GM18867 (cell line): ENCODE measurements around the gene TRAPPC10.
"Not testable (repeated sequence)": the region's sequence is repeated elsewhere in the genome, so short reads cannot be mapped to it uniquely, and the experiment has no call there.

ENCODE experiments used
- ATAC-seq: cut with Tn5 transposase; IDR thresholded peaks from one replicate; pipeline ENCODE4 v1.9.1; 2021; ENCODE audit warnings: mild to moderate bottlenecking, moderate library complexity; ENCODE audit not compliant: unreplicated experiment

TRAPPC10 gene

GRCh38 chr21:44086636-44087425 lies 74.7 kb downstream of the TRAPPC10 start:
- ATAC-seq = no peak

DNA sequence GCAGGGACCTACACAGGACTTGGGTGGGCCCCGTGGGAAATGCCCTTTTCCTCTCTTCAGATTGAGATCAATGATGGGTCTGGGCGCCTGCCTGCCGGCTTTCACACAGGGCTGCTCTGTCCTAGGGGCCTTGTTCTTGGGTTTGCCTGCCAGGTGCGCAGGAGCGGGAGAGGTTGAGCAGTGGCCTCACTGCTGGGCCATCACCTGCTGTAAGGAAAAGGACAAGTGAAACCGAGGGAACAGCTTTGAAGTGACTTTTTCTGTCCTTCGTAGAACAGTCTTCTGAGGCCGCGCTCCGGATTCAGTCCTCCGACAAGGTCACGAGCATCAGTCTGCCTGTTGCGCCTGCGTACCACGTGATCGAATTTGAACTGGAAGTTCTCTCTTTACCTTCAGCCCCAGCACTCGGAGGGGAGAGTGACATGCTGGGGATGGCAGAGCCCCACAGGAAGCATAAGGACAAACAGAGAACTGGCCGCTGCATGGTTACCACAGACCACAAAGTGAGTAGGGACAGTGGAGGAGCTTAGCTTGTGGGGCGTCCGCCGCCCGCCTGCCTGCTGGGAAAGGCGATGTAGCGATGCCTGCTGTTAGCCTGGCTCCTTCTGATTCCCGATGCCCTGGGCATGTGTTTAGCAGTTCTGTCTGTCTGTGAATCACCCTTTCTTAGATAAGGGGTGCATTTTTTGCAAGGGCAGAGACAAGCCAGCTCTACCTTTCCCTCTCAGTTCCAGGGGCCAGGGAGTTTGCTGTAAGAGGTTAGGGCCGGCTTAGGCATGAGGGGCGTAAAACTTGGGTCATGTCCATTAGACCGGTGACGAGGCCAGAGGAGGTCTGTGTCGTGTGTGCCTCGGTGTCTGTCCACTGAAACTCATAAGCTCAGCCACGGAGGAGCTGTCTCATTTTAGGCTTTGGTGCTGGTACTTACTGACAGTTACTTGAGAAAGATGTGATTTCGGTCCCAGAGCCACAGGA lies 75.6 kb downstream of the TRAPPC10 start:
- no peak for ATAC-seq

DNA sequence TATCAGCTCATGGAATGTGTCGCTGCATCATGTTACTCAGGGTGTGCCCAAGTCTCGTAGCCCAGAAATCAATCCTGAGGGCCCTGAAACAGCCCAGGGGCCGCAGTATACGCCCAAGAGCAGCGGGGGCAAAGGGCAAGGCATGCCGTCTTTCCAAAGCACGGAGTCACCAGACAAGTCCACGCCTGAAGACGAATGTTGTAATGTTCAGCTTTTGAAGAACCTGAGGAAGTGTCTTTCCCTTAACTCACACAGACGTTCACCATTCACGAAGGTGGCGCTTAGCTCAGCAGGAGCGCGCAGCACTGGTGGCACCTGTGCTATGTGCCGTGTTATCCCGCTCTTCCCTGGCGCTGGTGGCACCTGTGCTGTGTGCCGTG lies 76.3 kb downstream of the TRAPPC10 start:
- no peak for ATAC-seq

DNA sequence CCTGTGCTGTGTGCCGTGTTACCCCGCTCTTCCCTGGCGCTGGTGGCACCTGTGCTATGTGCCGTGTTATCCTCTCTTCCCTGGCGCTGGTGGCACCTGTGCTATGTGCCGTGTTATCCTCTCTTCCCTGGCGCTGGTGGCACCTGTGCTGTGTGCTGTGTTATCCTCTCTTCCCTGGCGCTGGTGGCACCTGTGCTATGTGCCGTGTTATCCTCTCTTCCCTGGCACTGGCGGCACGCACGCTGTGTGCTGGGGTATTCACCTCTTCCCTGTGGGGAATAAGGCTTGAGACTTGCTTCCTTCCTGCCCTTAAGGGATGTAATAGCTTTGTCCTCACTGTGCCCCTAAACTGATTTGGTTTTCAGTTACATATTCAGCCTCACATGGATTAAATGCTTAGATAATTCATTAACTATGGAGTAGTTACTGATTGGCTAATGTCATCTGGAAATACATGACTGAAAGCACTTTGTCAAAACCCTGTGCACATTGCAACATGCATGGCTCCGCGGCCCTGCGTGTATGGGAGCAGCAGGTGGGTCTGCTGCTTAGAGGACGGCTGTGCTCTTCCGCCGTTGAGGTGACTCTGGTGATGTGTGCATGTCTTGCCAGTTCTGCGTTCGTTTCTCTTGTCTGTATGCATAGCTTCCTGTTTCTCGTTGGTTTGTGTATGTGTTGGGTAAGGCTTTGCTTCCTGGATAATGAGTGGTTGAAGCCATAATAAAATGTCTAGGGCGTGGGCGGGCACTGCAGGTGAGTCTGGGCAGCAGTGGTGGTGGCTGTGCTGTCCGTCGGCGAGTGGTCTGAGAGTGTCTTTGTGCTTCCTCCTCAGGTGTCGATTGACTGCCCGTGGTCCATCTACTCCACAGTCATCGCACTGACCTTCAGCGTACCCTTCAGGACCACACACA lies 77.1 kb downstream of the TRAPPC10 start:
- no peak for ATAC-seq

DNA sequence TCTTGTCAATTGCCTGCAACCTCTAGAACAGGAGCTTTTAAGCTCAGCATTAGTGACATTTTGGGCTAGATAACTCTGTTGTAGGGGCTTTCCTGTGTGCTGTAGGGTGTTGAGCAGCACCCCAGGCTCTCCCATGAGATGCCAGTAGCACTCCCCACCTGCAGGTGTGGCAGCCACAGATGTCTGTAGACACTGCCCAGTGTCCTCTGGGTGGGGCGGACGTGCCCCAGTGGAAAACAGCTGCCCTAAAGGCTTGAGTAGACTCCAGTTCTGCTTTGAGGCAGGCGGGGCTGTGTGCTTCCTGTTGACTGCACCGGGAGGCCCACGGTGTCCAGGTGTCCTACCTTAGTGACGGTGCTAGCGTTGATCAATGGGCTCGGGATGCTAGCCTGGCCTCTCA lies 78.2 kb downstream of the TRAPPC10 start:
- no peak for ATAC-seq

- ATAC-seq = no peak
These were observed 80.1 kb downstream of the TRAPPC10 start for GRCh38 chr21:44092211-44092610.

DNA sequence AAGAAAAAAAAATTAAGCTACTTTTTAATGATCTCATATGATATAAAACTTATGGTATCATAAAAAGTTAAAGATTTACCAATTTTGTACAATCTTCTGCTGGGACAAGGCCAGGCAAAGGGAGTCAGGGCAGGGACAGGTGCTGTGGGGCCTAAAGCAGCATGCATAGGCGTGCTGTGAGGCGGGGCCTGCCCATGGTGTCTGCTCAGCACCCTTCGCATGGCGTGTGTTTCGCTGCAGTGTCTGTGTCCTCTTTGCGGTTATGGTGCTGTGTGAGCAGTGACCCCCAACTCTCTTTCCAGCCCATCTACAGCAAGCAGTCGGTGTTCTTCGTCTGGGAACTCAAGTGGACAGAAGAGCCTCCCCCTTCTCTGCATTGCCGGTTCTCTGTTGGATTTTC lies 81.7 kb downstream of the TRAPPC10 start:
- ATAC-seq = no peak

GRCh38 chr21:44094832-44095231 lies 82.7 kb downstream of the TRAPPC10 start:
- no peak for ATAC-seq

GRCh38 chr21:44098507-44098906 lies 86.4 kb downstream of the TRAPPC10 start:
- not testable (repeated sequence) for ATAC-seq

- ATAC-seq = not testable (repeated sequence)
These were observed 86.9 kb downstream of the TRAPPC10 start for GRCh38 chr21:44098964-44099363.

GRCh38 chr21:44107026-44107501 lies 95.0 kb downstream of the TRAPPC10 start, which contains the start of gene PWP2:
Gene PWP2 (plus strand): TSS chr21:44107399. CDS start chr21:44107417, 18 bp downstream.
- peak; percentile 89 for ATAC-seq

DNA sequence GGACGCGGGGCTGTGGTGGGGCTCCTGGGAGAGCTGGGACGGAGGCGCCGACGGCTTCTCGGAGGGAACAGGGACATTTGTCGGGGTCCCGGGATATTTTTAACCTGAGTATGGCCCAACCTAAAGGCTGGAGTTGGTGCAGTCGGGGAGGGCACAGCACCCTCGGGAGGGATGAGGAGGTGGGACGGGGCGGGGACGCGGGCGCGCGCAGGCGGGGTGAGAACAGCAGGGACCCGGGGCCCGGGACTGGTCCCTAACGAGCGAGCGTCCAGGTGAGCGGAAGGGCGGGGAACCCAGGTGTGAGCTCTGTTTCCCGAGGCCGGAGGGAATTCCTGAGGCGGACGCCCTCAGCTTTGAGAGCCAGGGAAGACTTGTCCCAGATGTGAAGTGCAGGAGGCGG lies 95.5 kb downstream of the TRAPPC10 start:
- ATAC-seq = peak; percentile 11

DNA sequence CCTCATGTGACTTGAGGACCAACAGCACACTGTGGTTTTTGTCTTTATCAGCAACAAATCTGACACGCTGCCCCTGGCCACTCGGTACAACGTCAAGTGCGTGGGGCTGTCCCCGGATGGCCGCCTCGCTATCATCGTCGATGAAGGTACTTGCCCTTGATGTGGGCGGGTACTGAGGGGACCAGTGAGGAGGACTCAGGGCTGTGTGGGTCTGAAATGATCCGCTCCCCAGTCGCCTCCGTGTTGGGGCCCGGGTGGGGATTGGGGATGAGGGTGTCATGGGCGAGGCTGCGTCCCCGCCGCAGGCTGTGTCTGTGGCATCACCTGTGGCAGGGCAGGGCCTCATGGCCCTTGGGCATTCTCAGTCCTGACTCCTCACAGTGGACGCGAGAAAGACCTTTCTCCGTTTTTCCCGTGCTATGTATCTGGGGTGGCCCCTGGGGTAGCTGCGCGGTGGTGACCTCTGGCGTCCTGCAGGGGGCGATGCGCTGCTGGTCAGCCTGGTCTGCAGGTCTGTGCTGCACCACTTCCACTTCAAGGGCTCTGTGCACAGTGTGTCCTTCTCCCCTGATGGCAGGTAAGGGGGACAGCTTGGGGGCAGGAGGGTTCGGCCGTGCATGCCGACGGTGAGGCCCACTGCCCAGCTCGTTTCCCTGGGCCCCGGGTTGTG lies 101.7 kb downstream of the TRAPPC10 start:
- not testable (repeated sequence) for ATAC-seq

DNA sequence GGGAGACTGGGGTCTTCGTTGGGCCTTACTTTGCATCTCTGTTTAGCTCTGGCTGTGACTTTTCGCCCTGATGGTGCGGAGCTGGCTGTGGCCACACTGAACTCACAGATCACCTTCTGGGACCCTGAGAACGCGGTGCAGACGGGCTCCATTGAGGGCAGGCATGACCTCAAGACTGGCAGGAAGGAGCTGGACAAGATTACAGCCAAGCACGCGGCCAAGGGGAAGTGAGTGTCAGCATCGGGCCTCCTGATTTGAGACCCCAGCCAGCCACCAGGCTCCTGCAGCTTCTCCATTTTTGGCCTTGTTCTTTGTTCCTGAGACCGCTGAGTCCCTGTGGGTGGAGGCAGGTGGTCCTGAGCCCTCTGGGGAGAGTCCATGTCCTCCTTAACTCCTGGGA lies 110.0 kb downstream of the TRAPPC10 start:
- not testable (repeated sequence) for ATAC-seq

DNA sequence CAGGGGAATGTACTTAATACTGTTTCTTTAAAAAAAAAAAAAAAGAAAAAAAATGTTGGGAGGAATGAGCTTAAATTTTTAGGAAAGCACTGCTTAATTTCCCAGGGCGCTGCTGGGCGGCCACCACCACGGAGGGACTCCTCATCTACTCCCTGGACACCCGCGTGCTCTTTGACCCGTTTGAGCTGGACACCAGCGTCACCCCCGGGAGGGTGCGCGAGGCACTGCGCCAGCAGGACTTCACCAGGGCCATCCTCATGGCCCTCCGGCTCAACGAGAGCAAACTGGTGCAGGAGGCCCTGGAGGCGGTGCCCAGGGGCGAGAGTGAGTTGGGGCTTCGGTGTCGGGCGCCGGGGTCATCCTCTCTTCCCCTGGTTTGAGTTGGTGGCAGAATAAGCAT lies 115.7 kb downstream of the TRAPPC10 start:
- not testable (repeated sequence) for ATAC-seq

DNA sequence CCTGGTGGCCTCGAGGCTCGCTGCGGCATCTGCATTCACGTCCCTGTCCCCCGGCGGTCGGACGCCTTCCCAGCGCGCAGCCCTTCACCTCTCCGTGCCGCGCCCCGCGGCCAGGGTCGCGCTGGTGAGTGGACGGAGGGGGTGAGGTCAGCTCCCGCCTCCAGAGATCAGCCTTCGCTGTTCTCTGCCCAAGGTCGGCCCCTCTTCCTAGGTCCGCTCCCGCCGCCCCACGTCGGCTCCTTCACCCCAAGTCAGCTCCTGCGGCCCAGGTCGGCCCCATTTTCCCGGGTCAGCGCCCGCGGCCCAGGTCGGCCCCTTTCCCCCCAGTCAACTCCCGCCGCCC lies 121.6 kb downstream of the TRAPPC10 start:
- ATAC-seq = peak; percentile 11

DNA sequence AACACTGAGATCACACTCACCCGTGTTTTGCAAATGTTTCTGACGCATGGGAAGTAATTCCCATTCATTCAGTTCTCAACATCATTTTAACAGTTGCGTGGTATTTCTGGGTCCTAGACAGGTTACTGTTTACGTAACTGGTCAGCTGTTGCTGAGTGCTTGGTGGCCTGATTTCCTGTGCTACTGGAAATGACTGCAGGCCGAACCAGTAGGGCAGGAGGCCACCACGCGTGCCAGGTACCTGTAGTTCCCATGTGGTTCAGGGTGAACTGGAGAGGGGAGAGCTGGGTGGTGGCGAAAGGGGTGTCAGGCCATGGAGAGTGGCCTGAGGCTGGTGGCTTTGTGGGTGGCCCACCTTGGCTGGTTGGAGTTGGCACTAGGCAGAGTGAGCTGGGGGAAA lies 122.6 kb downstream of the TRAPPC10 start:
- ATAC-seq = not testable (repeated sequence)

- ATAC-seq = peak; percentile 51
These were observed 125.9 kb downstream of the TRAPPC10 start for GRCh38 chr21:44138039-44138438.

DNA sequence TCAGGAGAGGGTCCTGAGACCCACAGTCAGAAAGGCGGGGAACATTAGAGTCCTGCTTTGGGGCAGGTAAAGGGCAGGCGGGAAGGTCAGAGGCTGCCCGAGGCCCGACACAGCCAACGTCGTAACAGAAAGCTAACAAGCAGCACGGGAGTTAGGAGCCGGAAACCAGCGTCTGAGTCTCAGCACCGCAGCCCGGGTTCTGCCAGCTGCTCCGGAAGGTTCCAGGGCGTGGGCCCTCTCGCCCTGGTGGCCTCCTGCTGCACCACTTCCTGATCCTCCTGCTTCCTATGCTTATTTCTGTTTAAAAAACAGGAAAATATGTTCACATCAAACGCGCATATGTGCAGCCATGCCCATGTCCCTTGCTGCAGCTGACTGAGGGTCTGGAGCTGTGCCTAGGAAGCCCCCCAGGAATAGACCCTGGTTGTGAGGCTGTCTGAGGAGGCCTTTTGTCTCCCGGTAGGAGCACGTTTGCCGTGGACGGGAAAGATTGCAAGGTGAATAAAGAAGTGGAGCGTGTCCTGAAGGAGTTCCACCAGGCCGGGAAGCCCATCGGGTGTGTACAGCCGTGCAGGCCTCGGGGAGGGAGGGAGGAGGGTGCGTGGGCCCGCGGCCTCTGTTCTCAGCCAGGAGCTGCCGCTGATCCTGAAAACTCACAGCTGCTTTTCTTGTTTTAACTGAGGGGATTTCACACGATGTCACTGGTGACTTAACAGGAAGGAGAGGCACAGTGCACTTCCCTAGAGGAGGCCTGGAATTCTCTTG lies 127.9 kb downstream of the TRAPPC10 start:
- ATAC-seq = not testable (repeated sequence)
